ENCODE measurements around the gene PWWP2B. TPM values are rescaled to one million over a fixed set of nuclear protein-coding genes. Genes with fewer than 3 reads are reported as not detected.

The PWWP2B gene
- total RNA-seq, 1 experiment from 2014 or later: 12.2 TPM

DNA sequence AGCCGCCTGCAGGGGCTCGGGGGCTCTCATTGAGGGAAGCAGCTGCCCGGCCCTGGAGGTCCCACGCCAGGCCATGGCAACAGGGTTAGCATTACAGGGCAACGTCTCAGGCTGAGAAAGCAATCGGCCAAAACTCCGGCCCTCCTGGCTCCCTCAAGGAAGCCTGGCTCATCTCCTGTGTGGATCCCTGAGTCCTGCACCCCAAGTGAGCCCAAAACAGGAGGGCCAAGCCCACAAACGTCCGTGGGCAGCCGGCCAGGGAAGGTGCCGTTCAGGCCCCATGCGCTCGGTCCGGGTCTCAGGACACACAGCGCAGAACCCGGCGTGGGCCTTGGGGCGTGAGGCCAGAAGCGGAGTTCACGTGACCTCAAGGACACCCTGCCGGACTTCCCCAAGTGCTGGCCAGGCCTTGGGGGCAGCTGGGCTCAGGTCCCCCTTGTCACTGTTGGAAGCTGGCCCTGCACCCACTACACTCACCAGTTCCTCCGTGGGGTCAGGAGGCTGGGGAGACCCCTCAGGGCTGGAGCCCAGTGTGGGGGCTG lies 8.0 kb upstream of the PWWP2B start (continued):
- TF ChIP-seq, protein P1, sequence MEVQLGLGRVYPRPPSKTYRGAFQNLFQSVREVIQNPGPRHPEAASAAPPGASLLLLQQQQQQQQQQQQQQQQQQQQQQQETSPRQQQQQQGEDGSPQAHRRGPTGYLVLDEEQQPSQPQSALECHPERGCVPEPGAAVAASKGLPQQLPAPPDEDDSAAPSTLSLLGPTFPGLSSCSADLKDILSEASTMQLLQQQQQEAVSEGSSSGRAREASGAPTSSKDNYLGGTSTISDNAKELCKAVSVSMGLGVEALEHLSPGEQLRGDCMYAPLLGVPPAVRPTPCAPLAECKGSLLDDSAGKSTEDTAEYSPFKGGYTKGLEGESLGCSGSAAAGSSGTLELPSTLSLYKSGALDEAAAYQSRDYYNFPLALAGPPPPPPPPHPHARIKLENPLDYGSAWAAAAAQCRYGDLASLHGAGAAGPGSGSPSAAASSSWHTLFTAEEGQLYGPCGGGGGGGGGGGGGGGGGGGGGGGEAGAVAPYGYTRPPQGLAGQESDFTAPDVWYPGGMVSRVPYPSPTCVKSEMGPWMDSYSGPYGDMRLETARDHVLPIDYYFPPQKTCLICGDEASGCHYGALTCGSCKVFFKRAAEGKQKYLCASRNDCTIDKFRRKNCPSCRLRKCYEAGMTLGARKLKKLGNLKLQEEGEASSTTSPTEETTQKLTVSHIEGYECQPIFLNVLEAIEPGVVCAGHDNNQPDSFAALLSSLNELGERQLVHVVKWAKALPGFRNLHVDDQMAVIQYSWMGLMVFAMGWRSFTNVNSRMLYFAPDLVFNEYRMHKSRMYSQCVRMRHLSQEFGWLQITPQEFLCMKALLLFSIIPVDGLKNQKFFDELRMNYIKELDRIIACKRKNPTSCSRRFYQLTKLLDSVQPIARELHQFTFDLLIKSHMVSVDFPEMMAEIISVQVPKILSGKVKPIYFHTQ (CRISPR knock-in tag; IDR thresholded peaks at IDR 0.05): no peak
- TF ChIP-seq TCF7 (CRISPR knock-in tag; IDR thresholded peaks at IDR 0.05; ENCODE audit: low read depth) (no peak), ZNF396 (CRISPR knock-in tag; IDR thresholded peaks at IDR 0.05; ENCODE audit: borderline replicate concordance) (no peak)

DNA sequence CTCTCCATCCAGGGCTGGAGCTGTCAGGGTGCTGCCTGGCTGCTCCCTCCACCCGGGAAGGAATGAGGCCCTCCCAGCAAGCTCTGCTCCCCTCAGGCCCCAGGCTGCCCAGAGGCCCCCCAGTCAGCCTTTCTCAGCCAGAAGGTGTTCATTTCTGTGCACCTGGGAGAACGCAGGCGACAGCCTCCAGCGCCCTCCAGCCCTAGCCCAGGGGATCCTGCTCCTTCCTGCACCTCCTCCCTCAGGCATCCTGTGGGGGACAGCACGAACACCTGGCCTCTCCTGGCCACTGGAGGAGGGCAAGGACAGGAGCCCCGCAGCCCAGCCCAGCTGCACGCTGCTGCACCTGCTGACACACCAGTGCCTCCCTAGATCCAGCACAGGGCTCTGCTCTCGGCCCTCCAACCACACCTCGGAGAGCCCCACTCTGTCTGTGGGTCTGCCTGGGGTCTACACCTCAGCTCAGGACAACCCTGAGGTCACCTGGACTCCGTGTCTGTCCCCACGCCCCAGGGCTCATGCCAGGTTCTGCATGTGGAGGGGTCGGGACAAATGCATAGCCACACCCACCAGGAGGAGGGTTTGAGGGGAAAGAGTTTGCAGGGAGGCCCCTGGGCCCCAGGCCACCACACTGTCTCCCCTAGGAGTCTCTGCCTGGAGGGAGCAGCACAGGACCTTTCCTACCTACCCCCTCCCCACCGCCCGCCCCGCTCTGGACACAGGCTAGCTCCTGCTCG lies 7.4 kb upstream of the PWWP2B start:
- CTCF ChIA-PET: interaction anchor here (0.8 to 2.2 kb wide), 7 partner anchors 10 to 367 kb away, joined by 3 to 6 read pairs (median 4); no protein-coding TSS in a partner anchor

DNA sequence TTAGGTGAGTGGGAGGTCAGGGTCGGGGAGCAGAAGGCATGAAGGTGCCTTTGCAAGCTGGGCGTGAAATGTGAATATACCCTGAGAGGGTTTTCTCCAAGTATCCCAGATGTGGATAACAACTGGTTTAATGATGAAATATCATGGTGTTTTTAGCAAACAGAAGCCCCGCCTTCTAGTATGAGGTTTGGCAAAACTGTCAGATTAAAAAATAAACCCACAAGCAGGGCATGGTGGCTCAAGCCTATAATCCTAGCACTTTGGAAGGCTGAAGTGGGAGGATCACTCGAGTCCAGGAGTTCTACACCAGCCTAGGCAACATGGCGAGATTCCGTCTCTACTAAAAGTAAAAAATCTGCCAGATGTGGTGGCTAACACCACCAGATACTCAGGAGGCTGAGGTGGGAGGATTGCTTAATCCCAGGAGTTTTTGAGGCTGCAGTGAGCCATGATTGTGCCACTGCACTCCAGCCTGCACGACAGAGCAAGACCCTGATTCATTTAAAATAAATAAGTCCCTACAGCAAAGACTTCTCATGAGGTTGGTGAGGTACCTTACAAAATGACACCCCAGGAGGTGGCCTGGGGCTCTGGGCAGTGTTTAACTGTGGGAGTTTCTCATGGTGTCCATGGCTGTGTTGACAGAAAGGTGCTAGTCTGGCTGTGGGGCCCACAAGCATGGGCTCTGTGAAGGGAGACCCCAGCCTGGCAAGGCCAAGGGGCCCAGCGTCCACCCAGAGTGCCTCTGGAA lies 6.7 kb upstream of the PWWP2B start:
- Mint-ChIP-seq H3K4me3 (no peak overlapping the region), H3K36me3 (no peaks in the 10 kb centered on the region), H3K9me3 (peaks cover 10% of the 10 kb centered on the region), H3K4me1 (peaks cover 6% of the 10 kb centered on the region), H3K27me3 (ENCODE audit: low read depth) (no peaks in the 10 kb centered on the region), H3K27ac (no peak overlapping the region; the same call in 1 of the 2 replicates)
- DNase-seq (ENCODE audit: low spot score) (no peak), ATAC-seq (no peak)
- POLR2A ChIA-PET: interaction anchor here (0.5 kb wide), 1 partner anchor 20 kb away, joined by 3 read pairs; no protein-coding TSS in a partner anchor
- CTCF ChIA-PET: interaction anchor here (0.8 to 2.2 kb wide), 4 partner anchors 14 to 73 kb away, joined by 3 to 6 read pairs (median 4); no protein-coding TSS in a partner anchor
- no peak for TF ChIP-seq CDX4 (CRISPR knock-in tag; IDR thresholded peaks at IDR 0.05; ENCODE audit: borderline replicate concordance)
- TF ChIP-seq ZNF532 (CRISPR knock-in tag; IDR thresholded peaks at IDR 0.05; ENCODE audit: borderline replicate concordance): no peak
- TF ChIP-seq, protein P2, sequence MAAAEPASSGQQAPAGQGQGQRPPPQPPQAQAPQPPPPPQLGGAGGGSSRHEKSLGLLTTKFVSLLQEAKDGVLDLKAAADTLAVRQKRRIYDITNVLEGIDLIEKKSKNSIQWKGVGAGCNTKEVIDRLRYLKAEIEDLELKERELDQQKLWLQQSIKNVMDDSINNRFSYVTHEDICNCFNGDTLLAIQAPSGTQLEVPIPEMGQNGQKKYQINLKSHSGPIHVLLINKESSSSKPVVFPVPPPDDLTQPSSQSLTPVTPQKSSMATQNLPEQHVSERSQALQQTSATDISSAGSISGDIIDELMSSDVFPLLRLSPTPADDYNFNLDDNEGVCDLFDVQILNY (CRISPR knock-in tag; IDR thresholded peaks at IDR 0.05): no peak
- TF ChIP-seq, protein P3, sequence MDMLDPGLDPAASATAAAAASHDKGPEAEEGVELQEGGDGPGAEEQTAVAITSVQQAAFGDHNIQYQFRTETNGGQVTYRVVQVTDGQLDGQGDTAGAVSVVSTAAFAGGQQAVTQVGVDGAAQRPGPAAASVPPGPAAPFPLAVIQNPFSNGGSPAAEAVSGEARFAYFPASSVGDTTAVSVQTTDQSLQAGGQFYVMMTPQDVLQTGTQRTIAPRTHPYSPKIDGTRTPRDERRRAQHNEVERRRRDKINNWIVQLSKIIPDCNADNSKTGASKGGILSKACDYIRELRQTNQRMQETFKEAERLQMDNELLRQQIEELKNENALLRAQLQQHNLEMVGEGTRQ (CRISPR knock-in tag; IDR thresholded peaks at IDR 0.05): no peak
- TF ChIP-seq CREB1 (CRISPR knock-in tag; IDR thresholded peaks at IDR 0.05): no peak
- TF ChIP-seq, protein P4, sequence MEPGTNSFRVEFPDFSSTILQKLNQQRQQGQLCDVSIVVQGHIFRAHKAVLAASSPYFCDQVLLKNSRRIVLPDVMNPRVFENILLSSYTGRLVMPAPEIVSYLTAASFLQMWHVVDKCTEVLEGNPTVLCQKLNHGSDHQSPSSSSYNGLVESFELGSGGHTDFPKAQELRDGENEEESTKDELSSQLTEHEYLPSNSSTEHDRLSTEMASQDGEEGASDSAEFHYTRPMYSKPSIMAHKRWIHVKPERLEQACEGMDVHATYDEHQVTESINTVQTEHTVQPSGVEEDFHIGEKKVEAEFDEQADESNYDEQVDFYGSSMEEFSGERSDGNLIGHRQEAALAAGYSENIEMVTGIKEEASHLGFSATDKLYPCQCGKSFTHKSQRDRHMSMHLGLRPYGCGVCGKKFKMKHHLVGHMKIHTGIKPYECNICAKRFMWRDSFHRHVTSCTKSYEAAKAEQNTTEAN (CRISPR knock-in tag; IDR thresholded peaks at IDR 0.05): no peak

More for the DNA sequence above, 7.4 kb upstream of the PWWP2B start:
- H3K27ac Mint-ChIP-seq: no peak overlapping the region
- H3K9me3 Mint-ChIP-seq: peaks cover 10% of the 10 kb centered on the region
- H3K36me3 Mint-ChIP-seq: no peaks in the 10 kb centered on the region
- peaks cover 6% of the 10 kb centered on the region for H3K4me1 Mint-ChIP-seq
- ATAC-seq: peak; percentile 51
- DNase-seq (ENCODE audit: low spot score): peak; percentile 50
- peak; percentile 38; the same call in 1 of the 2 replicates for TF ChIP-seq ZNF423 (CRISPR knock-in tag; IDR thresholded peaks at IDR 0.05)
- peak; percentile 39; the same call in 1 of the 2 replicates for TF ChIP-seq FOXP1 (CRISPR knock-in tag; IDR thresholded peaks at IDR 0.05; ENCODE audit: borderline replicate concordance)
- TF ChIP-seq NR1H2 (CRISPR knock-in tag; IDR thresholded peaks at IDR 0.05): no peak
- TF ChIP-seq, protein P5, sequence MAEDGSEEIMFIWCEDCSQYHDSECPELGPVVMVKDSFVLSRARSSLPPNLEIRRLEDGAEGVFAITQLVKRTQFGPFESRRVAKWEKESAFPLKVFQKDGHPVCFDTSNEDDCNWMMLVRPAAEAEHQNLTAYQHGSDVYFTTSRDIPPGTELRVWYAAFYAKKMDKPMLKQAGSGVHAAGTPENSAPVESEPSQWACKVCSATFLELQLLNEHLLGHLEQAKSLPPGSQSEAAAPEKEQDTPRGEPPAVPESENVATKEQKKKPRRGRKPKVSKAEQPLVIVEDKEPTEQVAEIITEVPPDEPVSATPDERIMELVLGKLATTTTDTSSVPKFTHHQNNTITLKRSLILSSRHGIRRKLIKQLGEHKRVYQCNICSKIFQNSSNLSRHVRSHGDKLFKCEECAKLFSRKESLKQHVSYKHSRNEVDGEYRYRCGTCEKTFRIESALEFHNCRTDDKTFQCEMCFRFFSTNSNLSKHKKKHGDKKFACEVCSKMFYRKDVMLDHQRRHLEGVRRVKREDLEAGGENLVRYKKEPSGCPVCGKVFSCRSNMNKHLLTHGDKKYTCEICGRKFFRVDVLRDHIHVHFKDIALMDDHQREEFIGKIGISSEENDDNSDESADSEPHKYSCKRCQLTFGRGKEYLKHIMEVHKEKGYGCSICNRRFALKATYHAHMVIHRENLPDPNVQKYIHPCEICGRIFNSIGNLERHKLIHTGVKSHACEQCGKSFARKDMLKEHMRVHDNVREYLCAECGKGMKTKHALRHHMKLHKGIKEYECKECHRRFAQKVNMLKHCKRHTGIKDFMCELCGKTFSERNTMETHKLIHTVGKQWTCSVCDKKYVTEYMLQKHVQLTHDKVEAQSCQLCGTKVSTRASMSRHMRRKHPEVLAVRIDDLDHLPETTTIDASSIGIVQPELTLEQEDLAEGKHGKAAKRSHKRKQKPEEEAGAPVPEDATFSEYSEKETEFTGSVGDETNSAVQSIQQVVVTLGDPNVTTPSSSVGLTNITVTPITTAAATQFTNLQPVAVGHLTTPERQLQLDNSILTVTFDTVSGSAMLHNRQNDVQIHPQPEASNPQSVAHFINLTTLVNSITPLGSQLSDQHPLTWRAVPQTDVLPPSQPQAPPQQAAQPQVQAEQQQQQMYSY (CRISPR knock-in tag; IDR thresholded peaks at IDR 0.05): peak; percentile 69
- TF ChIP-seq KAT7 (CRISPR knock-in tag; IDR thresholded peaks at IDR 0.05; ENCODE audit: borderline replicate concordance): no peak
- POLR2A ChIA-PET: no interaction called here
- H3K27me3 Mint-ChIP-seq (ENCODE audit: low read depth): no peaks in the 10 kb centered on the region
- no peak overlapping the region for H3K4me3 Mint-ChIP-seq

Data from WTC11 (cell line).